HG03066 (cell line): ENCODE measurements around the gene REXO1.

ENCODE experiments used
- ATAC-seq: cut with Tn5 transposase; IDR thresholded peaks from one replicate; pipeline ENCODE4 v1.9.1; 2021; ENCODE audit warnings: low read depth; ENCODE audit not compliant: unreplicated experiment

Gene REXO1

GRCh38 chr19:1768918-1769644 lies 79.2 kb downstream of the REXO1 start:
- no peak for ATAC-seq

GRCh38 chr19:1768248-1768647 lies 80.0 kb downstream of the REXO1 start:
- ATAC-seq, result no peak

GRCh38 chr19:1767464-1767933 lies 80.8 kb downstream of the REXO1 start:
- ATAC-seq, result no peak

- no peak for ATAC-seq
Observed at GRCh38 chr19:1766800-1767352, 81.4 kb downstream of the REXO1 start.

- no peak for ATAC-seq
Observed at GRCh38 chr19:1765904-1766799, 82.1 kb downstream of the REXO1 start.
